NCI-H2227 (cell line): ENCODE measurements around the gene ANXA8L1.
"Not testable (repeated sequence)": the region's sequence is repeated elsewhere in the genome, so short reads cannot be mapped to it uniquely, and the experiment has no call there.

Experiments used
- DNase-seq: peaks from one replicate; lab custom pipeline; 2025; ENCODE audit not compliant: unreplicated experiment; lab: John Stamatoyannopoulos, UW

The ANXA8L1 gene

GRCh38 chr10:46396441-46397279, 21.1 kb downstream of the ANXA8L1 start:
- DNase-seq = not testable (repeated sequence)

GRCh38 chr10:46397767-46398166, 22.2 kb downstream of the ANXA8L1 start:
- not testable (repeated sequence) for DNase-seq

DNA sequence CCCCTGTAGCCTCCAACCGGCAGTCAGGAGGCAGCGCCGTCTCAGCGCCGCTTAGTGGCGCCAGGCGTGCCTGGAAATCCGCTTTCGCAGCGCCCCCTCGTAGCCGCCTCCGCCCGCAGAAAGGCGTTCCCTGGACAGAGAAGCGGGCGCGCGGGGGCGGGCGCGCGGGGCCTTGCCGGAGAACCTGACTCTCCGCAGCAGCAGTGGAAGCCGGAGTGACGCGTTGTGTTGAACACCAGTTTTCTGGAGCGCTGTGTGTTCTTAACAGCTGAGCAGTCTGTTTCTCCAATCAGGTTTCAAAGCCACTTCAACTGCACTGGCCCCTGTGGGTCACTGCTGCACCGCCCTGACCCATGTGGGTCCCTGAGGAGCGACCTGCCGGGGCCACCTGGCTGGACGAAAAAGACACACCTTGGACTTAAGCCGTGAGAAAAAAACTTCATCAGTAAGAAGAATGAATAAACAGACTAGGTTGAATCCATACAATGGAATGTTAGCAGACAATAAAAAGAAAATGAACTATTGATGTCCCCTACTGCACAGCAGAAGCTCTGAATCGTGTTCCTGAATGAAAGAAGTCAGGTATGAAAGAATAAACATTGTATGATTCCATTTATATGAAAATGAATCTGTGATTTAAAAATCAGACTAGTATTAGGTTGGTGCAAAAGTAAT, 22.8 kb downstream of the ANXA8L1 start:
- DNase-seq = not testable (repeated sequence)

GRCh38 chr10:46409556-46409955, 34.0 kb downstream of the ANXA8L1 start:
- not testable (repeated sequence) for DNase-seq

DNA sequence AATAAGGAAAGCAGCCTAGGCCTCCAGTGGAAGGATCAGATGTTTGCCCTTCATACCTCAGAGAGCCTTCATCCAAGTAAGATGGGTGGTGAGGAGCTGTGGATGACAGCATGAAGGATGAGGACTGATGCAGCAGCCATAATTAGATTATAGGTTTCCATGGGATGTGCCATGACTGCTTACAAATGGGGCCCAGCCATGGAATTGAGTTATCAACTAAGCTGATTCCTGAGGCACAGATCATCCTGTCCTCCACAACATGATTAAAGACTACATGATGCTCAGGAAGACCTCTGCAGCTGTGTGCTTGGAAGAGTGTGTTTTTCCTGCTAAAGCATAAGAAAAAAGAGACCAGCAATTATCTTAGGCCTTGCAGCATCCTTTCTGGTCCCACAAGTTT, 35.5 kb downstream of the ANXA8L1 start:
- DNase-seq = not testable (repeated sequence)

GRCh38 chr10:46412665-46413064, 37.1 kb downstream of the ANXA8L1 start:
- not testable (repeated sequence) for DNase-seq

GRCh38 chr10:46415291-46415690, 39.7 kb downstream of the ANXA8L1 start:
- not testable (repeated sequence) for DNase-seq

GRCh38 chr10:46418283-46418682, 42.7 kb downstream of the ANXA8L1 start:
- not testable (repeated sequence) for DNase-seq

- not testable (repeated sequence) for DNase-seq
These were observed 44.2 kb downstream of the ANXA8L1 start for GRCh38 chr10:46419570-46420379.

DNA sequence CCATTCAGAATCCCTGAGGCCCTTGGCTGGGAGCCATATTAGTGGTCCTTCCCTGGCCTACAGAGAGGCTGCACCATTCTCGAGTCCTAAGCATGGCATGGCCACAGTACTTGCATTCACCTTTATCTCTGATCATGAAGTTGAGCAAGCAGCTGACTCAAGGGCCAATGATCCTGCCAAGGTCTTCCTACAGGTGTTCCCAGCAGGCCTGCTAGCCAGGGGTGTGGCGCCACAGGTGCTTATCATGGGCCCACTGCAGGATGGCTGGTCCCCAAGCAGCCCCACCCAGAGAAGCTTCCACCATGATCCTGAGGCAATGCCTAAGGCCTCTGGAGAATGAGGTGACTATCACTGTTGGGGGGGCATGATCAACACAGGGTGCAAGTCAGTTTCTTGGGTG, 48.0 kb downstream of the ANXA8L1 start:
- DNase-seq = not testable (repeated sequence)

GRCh38 chr10:46440942-46441341, 65.4 kb downstream of the ANXA8L1 start:
- DNase-seq = not testable (repeated sequence)
